HEK293 (cell line): ENCODE measurements around the gene TOR4A.

Experiments
- OSR2 ChIP-seq: fragments of 450-650 bp; formaldehyde crosslinking; IDR thresholded peaks from 2 replicates; pipeline ENCODE4 v1.5.1; 2016; ENCODE audit warnings: missing biosample characterization, missing genetic modification characterization
- RBAK ChIP-seq: fragments of 450-650 bp; formaldehyde crosslinking; IDR thresholded peaks from 2 replicates; pipeline ENCODE4 v1.5.1; 2016; ENCODE audit warnings: missing biosample characterization, missing genetic modification characterization
- ZBTB21 ChIP-seq: fragments of 450-650 bp; formaldehyde crosslinking; IDR thresholded peaks from 2 replicates; pipeline ENCODE4 v1.5.1; 2017; ENCODE audit warnings: missing biosample characterization, missing genetic modification characterization
- ZFP37 ChIP-seq: fragments of 450-650 bp; formaldehyde crosslinking; IDR thresholded peaks from 2 replicates; pipeline ENCODE4 v1.5.1; 2016; ENCODE audit warnings: missing biosample characterization, missing genetic modification characterization
- ZFP69B ChIP-seq: fragments of 450-650 bp; formaldehyde crosslinking; IDR thresholded peaks from 2 replicates; pipeline ENCODE4 v1.5.1; 2016; ENCODE audit warnings: missing biosample characterization, missing genetic modification characterization
- ZNF560 ChIP-seq: fragments of 450-650 bp; formaldehyde crosslinking; IDR thresholded peaks from 2 replicates; pipeline ENCODE4 v1.5.1; 2017; ENCODE audit warnings: missing biosample characterization, missing genetic modification characterization, borderline replicate concordance
- ZNF610 ChIP-seq: fragments of 450-650 bp; formaldehyde crosslinking; IDR thresholded peaks from 2 replicates; pipeline ENCODE4 v1.5.1; 2016; ENCODE audit warnings: missing biosample characterization, missing genetic modification characterization, borderline replicate concordance
- ZNF654 ChIP-seq: fragments of 450-650 bp; formaldehyde crosslinking; IDR thresholded peaks from 2 replicates; pipeline ENCODE4 v1.5.1; 2016; ENCODE audit warnings: low read depth, missing biosample characterization, missing genetic modification characterization
- TF ChIP-seq, protein P1 (sequence below): fragments of 450-650 bp; formaldehyde crosslinking; IDR thresholded peaks from 2 replicates; pipeline ENCODE4 v1.5.1; 2016; ENCODE audit warnings: missing biosample characterization, missing genetic modification characterization
- TF ChIP-seq, protein P2 (sequence below): fragments of 450-650 bp; formaldehyde crosslinking; IDR thresholded peaks from 2 replicates; pipeline ENCODE4 v1.5.1; 2017; ENCODE audit warnings: missing biosample characterization, missing genetic modification characterization
- TF ChIP-seq, protein P3 (sequence below): fragments of 450-650 bp; formaldehyde crosslinking; IDR thresholded peaks from 2 replicates; pipeline ENCODE4 v1.5.1; 2016; ENCODE audit warnings: missing biosample characterization, missing genetic modification characterization
- TF ChIP-seq, protein P4 (sequence below): fragments of 450-650 bp; formaldehyde crosslinking; conservative IDR thresholded peaks from 2 replicates; pipeline ENCODE4 v1.5.1; 2016; ENCODE audit warnings: low read depth, missing biosample characterization, missing genetic modification characterization
- TF ChIP-seq, protein P5 (sequence below): fragments of 450-650 bp; formaldehyde crosslinking; IDR thresholded peaks from 2 replicates; pipeline ENCODE4 v1.5.1; 2017; ENCODE audit warnings: missing biosample characterization, missing genetic modification characterization
- TF ChIP-seq, protein P6 (sequence below): fragments of 450-650 bp; IDR thresholded peaks from 2 replicates; pipeline ENCODE4 v1.5.1; 2018; ENCODE audit warnings: missing biosample characterization, missing genetic modification characterization
- TF ChIP-seq, protein P7 (sequence below): fragments of 450-650 bp; formaldehyde crosslinking; IDR thresholded peaks from 2 replicates; pipeline ENCODE4 v1.5.1; 2017; ENCODE audit warnings: missing biosample characterization, missing genetic modification characterization
- TF ChIP-seq, protein P8 (sequence below): fragments of 450-650 bp; formaldehyde crosslinking; IDR thresholded peaks from 2 replicates; pipeline ENCODE4 v1.5.1; 2016; ENCODE audit warnings: missing biosample characterization, missing genetic modification characterization
- TF ChIP-seq, protein P9 (sequence below): fragments of 450-650 bp; formaldehyde crosslinking; IDR thresholded peaks from 2 replicates; pipeline ENCODE4 v1.5.1; 2016; ENCODE audit warnings: missing biosample characterization, missing genetic modification characterization
- TF ChIP-seq, protein P10 (sequence below): fragments of 450-650 bp; formaldehyde crosslinking; IDR thresholded peaks from 2 replicates; pipeline ENCODE4 v1.5.1; 2016; ENCODE audit warnings: missing biosample characterization, missing genetic modification characterization

The TOR4A gene

DNA sequence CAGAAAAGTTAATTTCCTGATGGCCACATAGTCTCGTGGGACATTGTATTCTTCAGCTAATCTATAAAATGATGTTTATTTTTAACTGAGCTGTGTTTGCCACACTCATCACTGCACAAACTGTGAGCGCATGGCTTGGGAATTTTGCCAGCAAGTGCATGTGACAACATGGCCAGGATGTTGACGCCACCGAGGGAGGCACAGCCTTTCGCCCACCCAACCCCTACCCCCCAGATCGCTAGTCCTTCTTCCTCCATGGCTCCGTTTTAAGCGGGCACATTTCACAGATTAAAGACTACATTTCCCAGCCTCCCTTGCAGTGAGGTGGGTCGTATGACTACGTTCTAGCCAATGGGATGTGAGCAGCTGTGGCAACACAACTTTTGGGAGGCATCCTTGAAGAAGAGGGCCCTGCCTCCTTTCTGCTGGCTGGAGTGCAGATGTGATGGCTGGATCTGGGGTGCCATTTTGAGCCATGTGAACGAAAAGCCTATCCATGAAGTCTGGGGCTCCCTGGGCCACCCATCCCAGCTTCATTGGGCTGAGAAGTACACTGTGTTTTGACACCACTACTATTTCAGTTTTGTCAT is 16.7 kb downstream of the TOR4A start (continued):
- TF ChIP-seq, protein P1, sequence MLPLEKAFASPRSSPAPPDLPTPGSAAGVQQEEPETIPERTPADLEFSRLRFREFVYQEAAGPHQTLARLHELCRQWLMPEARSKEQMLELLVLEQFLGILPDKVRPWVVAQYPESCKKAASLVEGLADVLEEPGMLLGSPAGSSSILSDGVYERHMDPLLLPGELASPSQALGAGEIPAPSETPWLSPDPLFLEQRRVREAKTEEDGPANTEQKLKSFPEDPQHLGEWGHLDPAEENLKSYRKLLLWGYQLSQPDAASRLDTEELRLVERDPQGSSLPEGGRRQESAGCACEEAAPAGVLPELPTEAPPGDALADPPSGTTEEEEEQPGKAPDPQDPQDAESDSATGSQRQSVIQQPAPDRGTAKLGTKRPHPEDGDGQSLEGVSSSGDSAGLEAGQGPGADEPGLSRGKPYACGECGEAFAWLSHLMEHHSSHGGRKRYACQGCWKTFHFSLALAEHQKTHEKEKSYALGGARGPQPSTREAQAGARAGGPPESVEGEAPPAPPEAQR (tag by site-specific recombination): no peak
- TF ChIP-seq, protein P2, sequence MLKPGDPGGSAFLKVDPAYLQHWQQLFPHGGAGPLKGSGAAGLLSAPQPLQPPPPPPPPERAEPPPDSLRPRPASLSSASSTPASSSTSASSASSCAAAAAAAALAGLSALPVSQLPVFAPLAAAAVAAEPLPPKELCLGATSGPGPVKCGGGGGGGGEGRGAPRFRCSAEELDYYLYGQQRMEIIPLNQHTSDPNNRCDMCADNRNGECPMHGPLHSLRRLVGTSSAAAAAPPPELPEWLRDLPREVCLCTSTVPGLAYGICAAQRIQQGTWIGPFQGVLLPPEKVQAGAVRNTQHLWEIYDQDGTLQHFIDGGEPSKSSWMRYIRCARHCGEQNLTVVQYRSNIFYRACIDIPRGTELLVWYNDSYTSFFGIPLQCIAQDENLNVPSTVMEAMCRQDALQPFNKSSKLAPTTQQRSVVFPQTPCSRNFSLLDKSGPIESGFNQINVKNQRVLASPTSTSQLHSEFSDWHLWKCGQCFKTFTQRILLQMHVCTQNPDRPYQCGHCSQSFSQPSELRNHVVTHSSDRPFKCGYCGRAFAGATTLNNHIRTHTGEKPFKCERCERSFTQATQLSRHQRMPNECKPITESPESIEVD (tag by site-specific recombination): no peak
- TF ChIP-seq ZNF560 (tag by site-specific recombination) (no peak), ZNF654 (tag by site-specific recombination) (no peak), ZFP69B (tag by site-specific recombination) (no peak), OSR2 (tag by site-specific recombination) (0 out of 2 replicates have a peak, but pooled peaks have one; percentile 1), ZFP37 (tag by site-specific recombination) (no peak), ZBTB21 (no peak), ZNF610 (tag by site-specific recombination) (peak; percentile 40; the same call in 1 of the 2 replicates), RBAK (tag by site-specific recombination) (no peak)
- TF ChIP-seq, protein P3, sequence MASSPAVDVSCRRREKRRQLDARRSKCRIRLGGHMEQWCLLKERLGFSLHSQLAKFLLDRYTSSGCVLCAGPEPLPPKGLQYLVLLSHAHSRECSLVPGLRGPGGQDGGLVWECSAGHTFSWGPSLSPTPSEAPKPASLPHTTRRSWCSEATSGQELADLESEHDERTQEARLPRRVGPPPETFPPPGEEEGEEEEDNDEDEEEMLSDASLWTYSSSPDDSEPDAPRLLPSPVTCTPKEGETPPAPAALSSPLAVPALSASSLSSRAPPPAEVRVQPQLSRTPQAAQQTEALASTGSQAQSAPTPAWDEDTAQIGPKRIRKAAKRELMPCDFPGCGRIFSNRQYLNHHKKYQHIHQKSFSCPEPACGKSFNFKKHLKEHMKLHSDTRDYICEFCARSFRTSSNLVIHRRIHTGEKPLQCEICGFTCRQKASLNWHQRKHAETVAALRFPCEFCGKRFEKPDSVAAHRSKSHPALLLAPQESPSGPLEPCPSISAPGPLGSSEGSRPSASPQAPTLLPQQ (tag by site-specific recombination): 0 out of 2 replicates have a peak, but pooled peaks have one; percentile 10
- TF ChIP-seq, protein P4, sequence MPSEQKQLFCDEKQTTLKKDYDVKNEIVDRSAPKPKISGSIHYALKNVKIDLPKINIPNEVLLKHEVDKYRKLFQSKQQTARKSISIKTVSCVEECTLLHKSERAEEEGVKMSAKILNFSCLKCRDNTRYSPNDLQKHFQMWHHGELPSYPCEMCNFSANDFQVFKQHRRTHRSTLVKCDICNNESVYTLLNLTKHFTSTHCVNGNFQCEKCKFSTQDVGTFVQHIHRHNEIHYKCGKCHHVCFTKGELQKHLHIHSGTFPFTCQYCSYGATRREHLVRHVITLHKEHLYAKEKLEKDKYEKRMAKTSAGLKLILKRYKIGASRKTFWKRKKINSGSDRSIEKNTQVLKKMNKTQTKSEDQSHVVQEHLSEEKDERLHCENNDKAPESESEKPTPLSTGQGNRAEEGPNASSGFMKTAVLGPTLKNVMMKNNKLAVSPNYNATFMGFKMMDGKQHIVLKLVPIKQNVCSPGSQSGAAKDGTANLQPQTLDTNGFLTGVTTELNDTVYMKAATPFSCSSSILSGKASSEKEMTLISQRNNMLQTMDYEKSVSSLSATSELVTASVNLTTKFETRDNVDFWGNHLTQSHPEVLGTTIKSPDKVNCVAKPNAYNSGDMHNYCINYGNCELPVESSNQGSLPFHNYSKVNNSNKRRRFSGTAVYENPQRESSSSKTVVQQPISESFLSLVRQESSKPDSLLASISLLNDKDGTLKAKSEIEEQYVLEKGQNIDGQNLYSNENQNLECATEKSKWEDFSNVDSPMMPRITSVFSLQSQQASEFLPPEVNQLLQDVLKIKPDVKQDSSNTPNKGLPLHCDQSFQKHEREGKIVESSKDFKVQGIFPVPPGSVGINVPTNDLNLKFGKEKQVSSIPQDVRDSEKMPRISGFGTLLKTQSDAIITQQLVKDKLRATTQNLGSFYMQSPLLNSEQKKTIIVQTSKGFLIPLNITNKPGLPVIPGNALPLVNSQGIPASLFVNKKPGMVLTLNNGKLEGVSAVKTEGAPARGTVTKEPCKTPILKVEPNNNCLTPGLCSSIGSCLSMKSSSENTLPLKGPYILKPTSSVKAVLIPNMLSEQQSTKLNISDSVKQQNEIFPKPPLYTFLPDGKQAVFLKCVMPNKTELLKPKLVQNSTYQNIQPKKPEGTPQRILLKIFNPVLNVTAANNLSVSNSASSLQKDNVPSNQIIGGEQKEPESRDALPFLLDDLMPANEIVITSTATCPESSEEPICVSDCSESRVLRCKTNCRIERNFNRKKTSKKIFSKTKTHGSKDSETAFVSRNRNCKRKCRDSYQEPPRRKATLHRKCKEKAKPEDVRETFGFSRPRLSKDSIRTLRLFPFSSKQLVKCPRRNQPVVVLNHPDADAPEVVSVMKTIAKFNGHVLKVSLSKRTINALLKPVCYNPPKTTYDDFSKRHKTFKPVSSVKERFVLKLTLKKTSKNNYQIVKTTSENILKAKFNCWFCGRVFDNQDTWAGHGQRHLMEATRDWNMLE (tag by site-specific recombination): 0 out of 2 replicates have a peak, but pooled peaks have one; percentile 24
- TF ChIP-seq, protein P5, sequence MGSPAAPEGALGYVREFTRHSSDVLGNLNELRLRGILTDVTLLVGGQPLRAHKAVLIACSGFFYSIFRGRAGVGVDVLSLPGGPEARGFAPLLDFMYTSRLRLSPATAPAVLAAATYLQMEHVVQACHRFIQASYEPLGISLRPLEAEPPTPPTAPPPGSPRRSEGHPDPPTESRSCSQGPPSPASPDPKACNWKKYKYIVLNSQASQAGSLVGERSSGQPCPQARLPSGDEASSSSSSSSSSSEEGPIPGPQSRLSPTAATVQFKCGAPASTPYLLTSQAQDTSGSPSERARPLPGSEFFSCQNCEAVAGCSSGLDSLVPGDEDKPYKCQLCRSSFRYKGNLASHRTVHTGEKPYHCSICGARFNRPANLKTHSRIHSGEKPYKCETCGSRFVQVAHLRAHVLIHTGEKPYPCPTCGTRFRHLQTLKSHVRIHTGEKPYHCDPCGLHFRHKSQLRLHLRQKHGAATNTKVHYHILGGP (tag by site-specific recombination): no peak; the same call in 1 of the 2 replicates
- TF ChIP-seq, protein P6, sequence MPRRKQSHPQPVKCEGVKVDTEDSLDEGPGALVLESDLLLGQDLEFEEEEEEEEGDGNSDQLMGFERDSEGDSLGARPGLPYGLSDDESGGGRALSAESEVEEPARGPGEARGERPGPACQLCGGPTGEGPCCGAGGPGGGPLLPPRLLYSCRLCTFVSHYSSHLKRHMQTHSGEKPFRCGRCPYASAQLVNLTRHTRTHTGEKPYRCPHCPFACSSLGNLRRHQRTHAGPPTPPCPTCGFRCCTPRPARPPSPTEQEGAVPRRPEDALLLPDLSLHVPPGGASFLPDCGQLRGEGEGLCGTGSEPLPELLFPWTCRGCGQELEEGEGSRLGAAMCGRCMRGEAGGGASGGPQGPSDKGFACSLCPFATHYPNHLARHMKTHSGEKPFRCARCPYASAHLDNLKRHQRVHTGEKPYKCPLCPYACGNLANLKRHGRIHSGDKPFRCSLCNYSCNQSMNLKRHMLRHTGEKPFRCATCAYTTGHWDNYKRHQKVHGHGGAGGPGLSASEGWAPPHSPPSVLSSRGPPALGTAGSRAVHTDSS (tag by site-specific recombination): no peak; the same call in 1 of the 2 replicates
- TF ChIP-seq, protein P7, sequence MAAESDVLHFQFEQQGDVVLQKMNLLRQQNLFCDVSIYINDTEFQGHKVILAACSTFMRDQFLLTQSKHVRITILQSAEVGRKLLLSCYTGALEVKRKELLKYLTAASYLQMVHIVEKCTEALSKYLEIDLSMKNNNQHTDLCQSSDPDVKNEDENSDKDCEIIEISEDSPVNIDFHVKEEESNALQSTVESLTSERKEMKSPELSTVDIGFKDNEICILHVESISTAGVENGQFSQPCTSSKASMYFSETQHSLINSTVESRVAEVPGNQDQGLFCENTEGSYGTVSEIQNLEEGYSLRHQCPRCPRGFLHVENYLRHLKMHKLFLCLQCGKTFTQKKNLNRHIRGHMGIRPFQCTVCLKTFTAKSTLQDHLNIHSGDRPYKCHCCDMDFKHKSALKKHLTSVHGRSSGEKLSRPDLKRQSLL (tag by site-specific recombination): no peak
- TF ChIP-seq, protein P8, sequence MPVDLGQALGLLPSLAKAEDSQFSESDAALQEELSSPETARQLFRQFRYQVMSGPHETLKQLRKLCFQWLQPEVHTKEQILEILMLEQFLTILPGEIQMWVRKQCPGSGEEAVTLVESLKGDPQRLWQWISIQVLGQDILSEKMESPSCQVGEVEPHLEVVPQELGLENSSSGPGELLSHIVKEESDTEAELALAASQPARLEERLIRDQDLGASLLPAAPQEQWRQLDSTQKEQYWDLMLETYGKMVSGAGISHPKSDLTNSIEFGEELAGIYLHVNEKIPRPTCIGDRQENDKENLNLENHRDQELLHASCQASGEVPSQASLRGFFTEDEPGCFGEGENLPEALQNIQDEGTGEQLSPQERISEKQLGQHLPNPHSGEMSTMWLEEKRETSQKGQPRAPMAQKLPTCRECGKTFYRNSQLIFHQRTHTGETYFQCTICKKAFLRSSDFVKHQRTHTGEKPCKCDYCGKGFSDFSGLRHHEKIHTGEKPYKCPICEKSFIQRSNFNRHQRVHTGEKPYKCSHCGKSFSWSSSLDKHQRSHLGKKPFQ: no peak
- TF ChIP-seq, protein P9, sequence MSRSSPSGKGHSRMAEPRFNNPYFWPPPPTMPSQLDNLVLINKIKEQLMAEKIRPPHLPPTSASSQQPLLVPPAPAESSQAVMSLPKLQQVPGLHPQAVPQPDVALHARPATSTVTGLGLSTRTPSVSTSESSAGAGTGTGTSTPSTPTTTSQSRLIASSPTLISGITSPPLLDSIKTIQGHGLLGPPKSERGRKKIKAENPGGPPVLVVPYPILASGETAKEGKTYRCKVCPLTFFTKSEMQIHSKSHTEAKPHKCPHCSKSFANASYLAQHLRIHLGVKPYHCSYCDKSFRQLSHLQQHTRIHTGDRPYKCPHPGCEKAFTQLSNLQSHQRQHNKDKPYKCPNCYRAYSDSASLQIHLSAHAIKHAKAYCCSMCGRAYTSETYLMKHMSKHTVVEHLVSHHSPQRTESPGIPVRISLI (tag by site-specific recombination): no peak
- TF ChIP-seq, protein P10, sequence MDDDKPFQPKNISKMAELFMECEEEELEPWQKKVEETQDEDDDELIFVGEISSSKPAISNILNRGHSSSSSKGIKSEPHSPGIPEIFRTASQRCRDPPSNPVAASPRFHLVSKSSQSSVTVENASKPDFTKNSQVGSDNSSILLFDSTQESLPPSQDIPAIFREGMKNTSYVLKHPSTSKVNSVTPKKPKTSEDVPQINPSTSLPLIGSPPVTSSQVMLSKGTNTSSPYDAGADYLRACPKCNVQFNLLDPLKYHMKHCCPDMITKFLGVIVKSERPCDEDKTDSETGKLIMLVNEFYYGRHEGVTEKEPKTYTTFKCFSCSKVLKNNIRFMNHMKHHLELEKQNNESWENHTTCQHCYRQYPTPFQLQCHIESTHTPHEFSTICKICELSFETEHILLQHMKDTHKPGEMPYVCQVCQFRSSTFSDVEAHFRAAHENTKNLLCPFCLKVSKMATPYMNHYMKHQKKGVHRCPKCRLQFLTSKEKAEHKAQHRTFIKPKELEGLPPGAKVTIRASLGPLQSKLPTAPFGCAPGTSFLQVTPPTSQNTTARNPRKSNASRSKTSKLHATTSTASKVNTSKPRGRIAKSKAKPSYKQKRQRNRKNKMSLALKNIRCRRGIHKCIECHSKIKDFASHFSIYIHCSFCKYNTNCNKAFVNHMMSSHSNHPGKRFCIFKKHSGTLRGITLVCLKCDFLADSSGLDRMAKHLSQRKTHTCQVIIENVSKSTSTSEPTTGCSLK (tag by site-specific recombination): no peak
